GM23338 (cell line): ENCODE measurements around the gene CLDN19.

Experiments used
- CREB1 ChIP-seq: fragments of 250-450 bp; sonication (Bioruptor Pico); IDR thresholded peaks from 2 replicates; pipeline ENCODE4 v1.5.0; 2020; ENCODE audit warnings: low read depth, mild to moderate bottlenecking, moderate library complexity
- CTCF ChIP-seq, 2 experiments: fragments of 200-600 bp in 1 of 2; sonication (generic) in 1 of 2; conservative IDR thresholded peaks; 2 replicates each; pipeline versions ENCODE4 v1.5.1 to v1.6.1; 2016 to 2017; ENCODE audit warnings: antibody characterized with exemption in 2 of 2, low read depth in 2 of 2, mild to moderate bottlenecking in 2 of 2, moderate library complexity in 1 of 2
- EZH2 ChIP-seq: fragments of 200-600 bp; sonication (generic); IDR thresholded peaks from one replicate; pipeline ENCODE4 v1.8.0; 2017; ENCODE audit warnings: antibody characterized with exemption, mild to moderate bottlenecking, low read depth; ENCODE audit not compliant: unreplicated experiment
- EZH2phosphoT487 ChIP-seq: fragments of 200-600 bp; sonication (generic); IDR thresholded peaks from one replicate; pipeline ENCODE4 v1.8.1; 2018; ENCODE audit warnings: antibody characterized with exemption; ENCODE audit not compliant: unreplicated experiment
- JUNB ChIP-seq: IDR thresholded peaks from one replicate; pipeline ENCODE4 v1.6.1; 2016; ENCODE audit warnings: antibody characterized with exemption; ENCODE audit not compliant: unreplicated experiment
- POLR2AphosphoS5 ChIP-seq: IDR thresholded peaks from 2 replicates; pipeline ENCODE4 v1.6.1; 2016; ENCODE audit warnings: antibody characterized with exemption, low read depth
- REST ChIP-seq: IDR thresholded peaks from one replicate; pipeline ENCODE4 v1.6.1; 2018; ENCODE audit warnings: antibody characterized with exemption; ENCODE audit not compliant: unreplicated experiment
- STAT1 ChIP-seq: IDR thresholded peaks from one replicate; pipeline ENCODE4 v1.6.1; 2016; ENCODE audit warnings: antibody characterized with exemption; ENCODE audit not compliant: unreplicated experiment
- ZNF331 ChIP-seq: fragments of 250-450 bp; sonication (Bioruptor Pico); IDR thresholded peaks from 2 replicates; pipeline ENCODE4 v1.5.0; 2020; ENCODE audit warnings: low read depth, mild to moderate bottlenecking, moderate library complexity

GRCh38 chr1:42759114-42759513 is 19.1 kb upstream of the CLDN19 start:
- no peak for TF ChIP-seq POLR2AphosphoS5
- TF ChIP-seq CTCF (conservative IDR thresholded peaks at IDR 0.05; ENCODE audit: low read depth in 2 of 2): peak; percentile 41 to 61; a peak in 3 of 4 replicates
- TF ChIP-seq EZH2: no peak
- no peak for TF ChIP-seq EZH2phosphoT487
- no peak for TF ChIP-seq REST
- TF ChIP-seq CREB1: no peak
- TF ChIP-seq JUNB: no peak
- no peak for TF ChIP-seq ZNF331 (CRISPR knock-in tag)
- TF ChIP-seq STAT1: no peak
